GM21528 (cell line): Measurements from ENCODE around the gene IL26.
"Not testable (repeated sequence)": the region's sequence is repeated elsewhere in the genome, so short reads cannot be mapped to it uniquely, and the experiment has no call there.

Experiments used
- ATAC-seq: cut with Tn5 transposase; IDR thresholded peaks from one replicate; pipeline ENCODE4 v1.9.1; 2021; ENCODE audit warnings: mild to moderate bottlenecking, moderate library complexity; ENCODE audit not compliant: unreplicated experiment, low FRiP score

Gene IL26

GRCh38 chr12:68203460-68203875, 22.1 kb downstream of the IL26 start:
- no peak for ATAC-seq

GRCh38 chr12:68200854-68201253, 24.8 kb downstream of the IL26 start:
- ATAC-seq: no peak

DNA sequence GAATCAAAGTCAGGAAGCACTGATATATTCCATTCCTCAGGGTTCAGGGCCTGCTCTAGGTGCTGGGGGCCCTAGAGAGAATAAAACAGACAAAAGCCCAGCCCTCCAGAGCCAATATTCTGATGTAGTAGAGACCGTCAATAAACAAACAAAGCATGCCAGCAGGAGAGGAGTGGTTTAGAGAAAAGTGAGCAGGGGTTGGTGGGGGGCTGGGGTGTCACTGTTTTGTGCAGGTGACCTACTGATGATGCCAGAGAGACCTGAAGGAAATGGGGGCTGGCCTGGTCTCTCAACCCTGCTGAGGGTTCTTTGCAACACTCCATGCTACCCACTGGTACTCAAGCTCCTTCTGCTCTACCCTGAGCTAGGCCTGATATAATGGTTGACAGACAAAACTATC, 26.5 kb downstream of the IL26 start:
- no peak for ATAC-seq

DNA sequence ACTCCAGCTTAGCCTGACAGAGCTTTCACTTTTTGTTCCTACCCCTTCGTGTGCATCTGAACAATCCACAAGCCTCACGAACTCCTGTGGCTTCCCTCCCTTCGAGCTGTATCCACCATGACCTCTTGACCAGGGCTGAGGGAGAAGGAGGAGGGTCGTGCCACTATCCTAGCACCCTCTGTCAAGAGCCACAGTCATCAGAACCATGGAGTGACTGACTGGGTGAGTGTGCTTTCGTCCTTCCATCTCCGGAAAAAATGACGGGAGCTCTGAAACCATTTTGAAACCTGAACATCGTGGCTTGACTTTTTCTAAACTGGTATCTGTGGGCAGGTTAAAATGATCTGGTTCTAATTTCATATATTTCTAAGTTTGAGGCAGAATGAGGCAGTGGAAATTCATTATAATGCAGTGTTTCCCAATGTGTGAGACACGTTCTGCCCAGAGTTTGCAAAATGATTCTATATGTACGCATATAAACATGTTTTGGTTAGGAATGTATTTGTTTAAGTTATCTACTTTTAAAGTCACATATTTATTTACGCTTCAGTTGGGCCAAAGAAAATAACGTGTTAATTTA, 27.0 kb downstream of the IL26 start:
- ATAC-seq: no peak

GRCh38 chr12:68190301-68190700, 35.3 kb downstream of the IL26 start:
- ATAC-seq: no peak

- no peak for ATAC-seq
These were observed 35.8 kb downstream of the IL26 start for GRCh38 chr12:68189821-68190242.

DNA sequence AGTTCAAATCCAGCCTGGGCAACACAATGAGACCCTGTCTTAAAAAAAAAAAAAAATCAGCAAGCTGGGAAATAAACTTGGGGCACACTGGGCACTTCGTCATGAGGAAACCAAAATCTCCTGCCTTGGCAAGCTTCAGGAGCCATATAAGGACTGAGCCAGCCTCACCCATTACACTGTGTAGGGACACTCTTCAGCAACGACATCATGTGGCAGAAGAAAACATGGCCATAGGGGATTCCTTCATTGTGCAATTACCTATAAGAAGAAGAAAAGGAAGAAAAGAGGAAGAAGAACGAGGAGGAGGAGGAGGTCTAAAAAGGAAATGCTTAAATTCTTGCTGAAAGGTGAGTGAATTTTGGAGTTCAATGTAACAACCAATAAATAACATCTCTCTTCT, 40.0 kb downstream of the IL26 start:
- no peak for ATAC-seq

DNA sequence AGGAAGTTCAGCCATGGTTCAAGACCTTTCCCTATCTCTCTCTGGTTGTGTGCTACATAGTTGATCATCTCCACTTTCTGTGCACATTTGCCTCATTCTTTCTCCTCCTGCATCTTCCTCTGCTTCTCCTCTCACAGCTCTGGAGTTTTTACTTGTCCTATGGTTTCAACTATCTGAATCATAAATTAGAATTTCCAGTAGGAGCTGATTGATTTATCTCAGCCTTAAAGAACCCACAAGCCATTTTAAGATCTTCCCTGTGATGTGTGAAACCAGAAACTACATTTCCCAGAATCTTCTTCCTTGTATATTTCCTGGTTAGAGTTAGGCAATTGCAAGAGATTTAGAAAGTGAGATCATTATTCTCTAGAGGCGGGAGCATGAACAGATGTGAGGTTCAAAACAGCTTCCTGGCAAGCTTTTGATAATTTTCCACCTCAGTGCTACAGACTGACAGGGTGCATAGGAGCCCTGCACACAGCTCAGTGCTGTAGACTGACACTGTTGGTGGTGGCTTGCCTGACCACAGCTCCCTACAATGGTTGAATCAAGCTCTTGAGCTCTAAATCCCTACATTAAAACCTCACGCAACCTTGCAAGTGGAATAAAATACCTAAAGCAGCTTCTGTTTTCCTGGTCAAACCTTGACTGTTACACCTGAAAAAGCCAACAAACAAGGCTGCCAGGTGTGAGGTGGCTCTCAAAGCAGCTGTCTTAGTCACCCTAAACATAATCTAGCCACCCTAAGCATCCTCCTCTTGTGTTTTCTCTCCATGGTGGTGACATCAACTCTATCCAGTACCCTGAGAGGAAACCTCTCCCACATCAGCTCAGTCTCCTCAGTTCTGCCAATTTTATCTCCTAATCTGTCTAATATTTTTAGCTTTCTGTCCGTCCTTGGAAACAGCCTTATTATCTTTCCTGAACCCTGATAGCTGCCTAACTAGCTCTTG, 44.5 kb downstream of the IL26 start:
- no peak for ATAC-seq

DNA sequence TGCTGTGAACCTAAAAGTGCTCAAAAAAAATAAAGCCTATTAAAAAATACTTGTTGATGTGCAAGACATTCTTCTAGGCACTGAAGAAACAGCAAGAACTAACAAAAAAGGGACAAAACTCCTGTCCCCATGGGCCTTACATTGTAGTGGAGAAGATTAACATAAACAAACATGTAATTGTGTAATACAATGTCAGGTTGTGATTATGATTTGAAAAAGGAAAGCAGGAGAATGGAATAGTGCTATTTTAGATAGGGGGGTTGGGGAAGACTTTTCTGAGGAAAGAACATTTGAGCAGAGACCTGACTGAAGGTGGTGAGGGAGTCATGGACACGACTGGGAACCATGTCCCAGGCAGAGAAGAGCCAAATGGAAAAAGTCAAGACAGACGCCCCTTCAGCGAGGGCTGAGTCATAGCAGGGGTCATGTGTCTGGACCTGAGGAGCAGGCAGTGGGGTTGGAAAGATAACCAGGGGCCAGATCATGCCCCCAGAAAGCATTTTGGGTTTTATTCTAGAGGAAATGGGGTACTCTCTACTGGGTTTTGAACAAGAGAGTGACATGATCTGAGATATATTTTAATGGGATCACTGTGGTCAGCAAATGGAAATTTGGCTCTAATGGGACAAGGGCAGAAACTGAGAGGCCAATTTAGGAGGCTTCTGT, 46.7 kb downstream of the IL26 start:
- no peak for ATAC-seq

- no peak for ATAC-seq
These were observed 47.4 kb downstream of the IL26 start for GRCh38 chr12:68178184-68178583.

DNA sequence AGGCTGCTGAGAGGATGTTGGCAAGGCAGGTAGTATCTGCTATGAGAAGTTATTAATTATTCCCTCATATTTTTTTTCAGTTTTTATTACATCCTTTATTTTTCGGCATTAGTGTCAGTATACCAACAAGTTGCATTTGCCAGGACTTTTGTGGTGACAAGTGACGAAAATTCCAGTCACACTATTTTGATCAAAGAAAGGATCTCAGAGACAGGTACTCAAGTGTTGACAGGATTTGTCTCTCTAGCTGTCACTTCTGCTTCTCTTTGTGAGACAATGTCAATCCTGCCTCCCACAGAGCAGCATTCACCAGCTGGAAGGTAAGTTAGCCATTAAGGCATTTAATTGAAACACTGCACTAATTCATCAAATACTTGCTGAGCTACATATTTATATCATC, 48.0 kb downstream of the IL26 start:
- no peak for ATAC-seq

- ATAC-seq: no peak
These were observed 49.4 kb downstream of the IL26 start for GRCh38 chr12:68176257-68176656.

- peak; percentile 95 for ATAC-seq
These were observed 50.0 kb downstream of the IL26 start for GRCh38 chr12:68175557-68176061.

DNA sequence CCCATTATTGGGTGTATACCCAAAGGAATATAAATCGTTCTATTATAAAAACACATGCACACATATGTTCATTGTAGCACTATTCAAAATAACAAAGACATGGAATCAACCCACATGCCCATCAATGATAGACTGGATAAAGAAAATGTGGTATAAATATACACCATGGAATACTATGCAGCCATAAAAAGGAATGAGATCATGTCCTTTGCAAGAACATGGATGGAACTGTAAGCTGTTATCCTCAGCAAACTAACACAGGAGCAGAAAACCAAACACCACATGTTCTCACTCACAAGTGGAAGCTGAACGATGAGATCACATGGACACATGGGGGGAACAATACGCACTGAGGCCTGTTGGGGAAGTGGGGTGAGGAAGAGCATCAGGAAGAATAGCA, 50.8 kb downstream of the IL26 start:
- ATAC-seq: not testable (repeated sequence)

DNA sequence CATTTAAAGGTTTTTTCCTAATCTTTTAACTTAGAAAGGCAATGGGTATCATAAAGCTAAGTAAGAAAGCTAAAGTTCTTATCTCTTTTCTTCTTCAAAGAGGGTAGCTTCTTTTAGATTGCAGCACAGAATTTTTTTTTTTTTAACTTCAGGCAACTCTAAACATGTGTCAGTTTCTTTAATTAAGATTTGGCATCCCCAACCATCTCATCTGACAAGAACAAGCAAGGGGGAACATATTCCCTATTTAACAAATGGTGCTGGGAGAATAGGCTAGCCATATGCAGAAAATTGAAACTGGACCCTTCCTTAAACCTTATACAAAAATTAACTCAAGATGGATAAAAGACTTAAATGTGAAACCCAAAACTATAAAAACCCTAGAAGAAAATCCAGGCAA, 51.8 kb downstream of the IL26 start:
- ATAC-seq: no peak

DNA sequence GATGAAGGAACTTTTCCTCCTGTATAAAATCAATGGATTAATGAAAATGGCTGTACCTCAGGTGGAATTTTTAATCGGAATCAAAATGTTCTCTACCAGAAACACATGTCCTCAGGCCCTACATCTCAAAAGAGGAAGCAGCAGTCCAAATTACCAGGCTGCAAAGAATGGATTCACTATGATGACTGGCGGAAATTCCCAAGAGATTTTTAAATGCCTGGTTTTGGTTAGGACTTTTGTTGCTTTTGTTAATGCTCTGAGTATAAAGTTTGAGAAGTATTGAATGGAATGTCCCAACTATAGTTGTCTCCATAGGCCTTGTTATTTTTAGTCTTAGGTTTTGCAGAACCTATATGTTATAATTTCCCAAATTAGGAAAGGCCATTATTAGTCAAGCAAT, 54.9 kb downstream of the IL26 start:
- no peak for ATAC-seq

DNA sequence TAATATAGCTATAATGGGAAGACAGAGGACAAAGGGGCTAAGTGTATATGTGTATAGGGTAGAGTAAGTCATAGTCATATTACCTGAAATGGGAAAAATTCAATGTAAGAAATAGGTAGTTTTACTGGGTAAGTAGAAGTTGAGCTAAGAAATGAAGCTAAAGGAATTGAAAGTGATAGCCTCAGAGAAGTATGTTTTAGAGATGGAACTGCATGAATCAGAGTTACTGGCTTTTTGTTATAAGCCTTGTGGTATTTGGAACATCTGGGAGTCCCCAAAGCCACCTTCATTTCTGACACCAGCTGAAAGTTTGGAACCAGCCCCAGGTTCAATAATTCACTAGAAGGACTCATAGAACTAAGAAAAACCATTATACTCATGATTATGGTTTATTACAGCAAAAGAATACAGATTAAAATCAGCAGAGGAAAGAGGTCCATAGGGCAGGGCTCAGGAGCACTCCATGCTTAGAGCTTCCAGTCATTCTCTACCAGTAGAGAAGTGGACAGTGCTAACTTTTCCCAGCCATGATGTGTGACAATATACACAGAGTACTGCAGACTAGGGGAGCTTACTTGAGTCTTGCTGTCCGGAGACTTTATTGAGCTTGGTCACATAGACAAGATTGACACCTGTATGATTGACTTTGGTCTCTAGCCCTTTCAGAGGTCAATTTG, 56.3 kb downstream of the IL26 start:
- ATAC-seq: no peak

GRCh38 chr12:68166317-68166831, 59.2 kb downstream of the IL26 start:
- ATAC-seq: no peak

DNA sequence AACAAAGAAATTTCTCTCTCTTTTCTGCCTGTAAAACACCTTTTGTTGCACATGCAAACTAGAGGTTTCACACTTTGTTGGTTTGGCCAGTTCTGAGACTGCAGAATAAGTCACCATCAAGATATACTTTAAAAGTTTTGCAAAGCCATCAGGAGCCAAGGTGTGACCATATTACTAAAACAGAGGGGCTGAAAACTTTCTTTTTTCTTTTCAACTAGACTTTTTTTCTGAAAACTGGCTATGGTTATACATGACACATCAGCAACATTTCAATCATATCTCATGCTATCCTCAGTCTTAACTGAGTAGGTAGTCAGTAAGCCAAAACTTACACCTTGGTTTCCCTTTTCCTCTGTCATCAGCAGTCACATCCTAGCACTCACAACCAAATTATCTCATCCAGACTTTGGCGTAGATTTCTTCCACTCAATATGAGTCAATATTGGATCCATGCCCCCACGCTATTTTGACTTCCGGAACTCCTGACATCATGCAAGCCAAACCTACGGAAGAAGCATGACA, 62.0 kb downstream of the IL26 start:
- ATAC-seq: peak; percentile 55

DNA sequence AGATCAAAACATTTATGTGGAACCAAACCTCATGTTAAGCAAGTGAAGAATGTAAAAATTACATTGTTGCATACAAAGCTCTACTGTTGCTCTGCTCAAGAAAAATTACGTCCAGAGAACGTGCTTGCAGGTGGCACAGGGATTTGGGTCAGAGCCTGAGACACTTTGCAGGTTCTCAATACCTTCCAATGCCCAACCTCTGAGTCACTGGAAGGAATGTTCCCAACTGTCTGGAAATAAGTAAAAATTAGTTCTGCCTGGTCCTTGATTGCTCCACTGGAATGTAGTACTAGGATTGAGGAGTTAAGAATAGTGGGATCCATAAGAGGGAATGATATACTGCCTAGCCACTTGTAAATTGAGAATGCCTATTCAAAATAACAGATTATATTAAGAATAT, 63.2 kb downstream of the IL26 start:
- ATAC-seq: no peak
